Activated T-cell treated with anti-CD3 and anti-CD28 coated beads for 48 hours (primary cell): Measurements from ENCODE around the gene ZFYVE26.
"Not testable (repeated sequence)": the region's sequence is repeated elsewhere in the genome, so short reads cannot be mapped to it uniquely, and the experiment has no call there.

ENCODE experiments used
- DNase-seq: peaks from one replicate; pipeline ENCODE4 v3.0.0-alpha.2; 2020; ENCODE audit warnings: low read depth

Gene ZFYVE26

DNA sequence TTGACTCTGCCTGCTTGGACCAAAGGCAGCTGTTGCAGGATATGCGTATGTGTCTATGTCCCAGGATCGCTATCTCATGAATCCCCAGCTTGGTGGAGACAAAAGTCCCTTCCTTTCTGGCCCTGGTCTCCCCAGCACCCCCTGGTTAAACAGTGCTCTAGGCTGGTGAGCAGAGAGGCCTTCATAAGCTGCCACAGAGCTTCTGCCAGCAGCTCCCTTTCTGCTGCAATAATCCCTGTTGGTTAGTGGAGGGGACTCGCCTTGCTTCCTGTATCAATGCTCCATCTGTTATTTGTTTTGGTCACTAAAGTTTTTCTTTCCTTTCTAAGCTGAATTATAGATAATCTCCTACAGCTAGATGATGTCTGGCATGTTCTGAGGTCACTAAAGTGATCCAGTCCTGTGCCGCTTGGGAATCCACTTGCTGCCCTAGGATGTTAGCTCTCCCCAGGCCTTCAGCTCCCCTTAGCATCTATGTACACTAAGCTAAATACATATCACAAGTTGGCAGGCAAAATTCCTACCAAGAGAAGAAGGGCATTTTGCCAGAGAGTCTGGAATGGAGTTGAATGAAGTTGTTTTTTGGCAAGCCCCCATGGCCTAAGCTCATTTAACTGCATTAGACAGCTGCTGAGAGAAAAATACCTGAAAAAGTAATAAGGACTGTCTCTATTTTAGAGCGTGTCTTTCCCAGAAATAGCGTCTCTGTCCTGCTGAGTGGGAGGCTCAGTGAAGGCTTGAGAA, 66.9 kb downstream of the ZFYVE26 start:
- DNase-seq: no peak

DNA sequence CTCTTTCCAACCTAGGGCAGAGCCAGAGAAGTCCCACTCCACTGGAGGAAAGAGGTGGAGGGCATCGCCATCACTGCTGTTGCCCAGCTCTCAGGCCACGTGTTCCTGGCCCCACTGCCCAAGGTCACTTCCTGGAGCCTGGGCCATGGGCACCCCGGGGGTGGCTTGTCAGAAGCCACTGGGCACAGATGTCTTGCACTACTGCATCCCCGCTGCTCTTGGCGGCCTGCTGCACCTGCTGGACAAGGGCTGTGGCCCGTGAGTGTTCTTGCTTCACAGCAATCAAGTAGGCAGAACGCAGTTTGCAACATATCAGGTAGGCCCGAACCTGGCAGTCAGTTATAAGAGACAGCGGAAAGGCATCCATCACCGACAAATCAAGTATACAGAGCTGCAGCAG, 68.1 kb downstream of the ZFYVE26 start:
- DNase-seq: no peak

DNA sequence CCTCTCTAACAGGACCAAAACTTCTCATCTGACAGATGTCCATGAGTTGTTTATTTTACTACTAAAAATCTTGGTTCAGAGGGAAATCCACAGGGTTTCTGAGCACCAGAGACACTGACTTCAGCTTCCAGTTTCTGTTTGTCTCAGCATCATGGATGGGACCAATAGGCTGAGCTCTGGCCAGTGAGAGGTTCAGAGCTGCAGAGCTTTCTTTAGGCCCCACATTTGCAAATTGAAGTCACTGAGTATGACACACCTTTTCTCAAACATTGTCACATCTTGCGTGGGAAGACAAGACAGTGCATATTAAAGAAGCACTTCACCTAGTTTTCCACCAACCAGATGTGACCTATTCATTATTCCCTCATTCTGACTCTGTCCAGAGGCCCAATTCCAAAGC, 69.5 kb downstream of the ZFYVE26 start:
- peak; percentile 4 for DNase-seq

DNA sequence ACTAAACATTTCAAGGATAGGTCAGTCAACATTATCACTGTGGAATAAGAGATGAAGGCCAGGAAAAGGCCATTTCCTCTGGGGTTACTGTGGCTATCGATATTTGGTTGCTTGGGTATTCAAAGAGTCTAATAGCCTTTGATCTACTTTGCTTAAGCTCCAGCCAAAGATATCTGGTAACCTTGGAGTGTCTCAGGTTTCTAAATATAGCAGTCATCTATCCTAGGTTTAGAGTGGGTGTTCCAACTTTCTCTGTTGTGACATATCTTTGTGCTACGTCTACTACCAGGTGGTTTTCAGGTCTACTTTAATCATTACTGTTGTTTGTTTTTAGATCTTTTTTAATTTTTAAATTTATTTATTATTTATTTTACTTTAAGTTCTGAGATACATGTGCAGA, 72.3 kb downstream of the ZFYVE26 start:
- DNase-seq: no peak

DNA sequence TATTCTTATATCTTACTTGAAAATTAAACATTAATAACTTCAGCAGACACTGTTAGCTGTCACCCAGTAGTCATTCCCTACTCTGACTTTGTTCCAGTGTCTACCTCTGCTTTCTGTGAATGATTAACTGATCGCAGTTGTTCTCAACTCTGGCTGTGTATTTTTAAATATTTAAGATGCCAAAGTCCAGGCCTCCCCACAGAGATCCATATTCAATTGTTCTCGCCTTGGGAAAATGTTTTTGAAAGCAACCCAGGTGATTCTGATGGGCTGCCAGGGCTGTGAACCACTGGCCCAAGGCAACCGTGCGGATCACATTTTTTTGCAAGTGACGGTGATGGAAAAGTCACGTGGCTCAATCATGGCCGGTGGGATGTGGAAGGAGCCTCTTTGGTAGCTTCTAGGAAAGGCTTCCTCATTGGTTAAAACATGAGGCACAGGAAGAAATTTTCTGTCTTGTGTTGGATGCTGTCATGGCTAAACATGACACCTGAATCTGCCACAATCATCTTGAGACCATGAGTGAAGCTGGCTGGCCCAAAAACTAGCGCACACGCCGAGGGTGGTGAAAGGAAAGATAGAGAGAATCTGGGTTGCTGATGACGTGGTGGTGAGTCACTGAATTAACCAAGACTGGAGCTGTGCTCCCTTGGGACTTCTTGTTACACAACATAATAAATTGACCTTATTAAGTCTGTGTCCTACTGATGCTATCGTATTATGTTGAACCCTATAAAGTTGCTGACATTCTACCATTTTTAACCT, 77.5 kb downstream of the ZFYVE26 start:
- no peak for DNase-seq

DNA sequence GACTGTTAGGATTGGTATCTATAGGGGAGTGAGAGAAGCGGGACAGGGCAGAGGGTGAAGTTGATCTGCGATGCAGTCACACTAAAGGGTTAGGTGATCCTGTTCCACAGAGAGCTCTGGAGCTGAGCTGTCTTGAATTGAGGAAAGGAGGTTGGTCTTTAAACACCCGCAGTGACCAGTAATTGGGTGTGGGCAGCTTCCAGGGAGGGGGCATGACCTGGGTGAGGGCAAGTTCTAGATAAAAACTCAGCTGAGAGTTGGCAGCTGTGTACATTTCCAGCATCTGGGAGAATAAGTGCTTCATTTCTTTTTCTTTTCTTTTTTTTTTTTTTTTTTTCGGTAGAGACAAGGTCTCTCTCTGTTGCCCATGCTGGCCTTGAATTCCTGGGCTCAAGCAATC, 79.6 kb downstream of the ZFYVE26 start:
- DNase-seq: no peak

DNA sequence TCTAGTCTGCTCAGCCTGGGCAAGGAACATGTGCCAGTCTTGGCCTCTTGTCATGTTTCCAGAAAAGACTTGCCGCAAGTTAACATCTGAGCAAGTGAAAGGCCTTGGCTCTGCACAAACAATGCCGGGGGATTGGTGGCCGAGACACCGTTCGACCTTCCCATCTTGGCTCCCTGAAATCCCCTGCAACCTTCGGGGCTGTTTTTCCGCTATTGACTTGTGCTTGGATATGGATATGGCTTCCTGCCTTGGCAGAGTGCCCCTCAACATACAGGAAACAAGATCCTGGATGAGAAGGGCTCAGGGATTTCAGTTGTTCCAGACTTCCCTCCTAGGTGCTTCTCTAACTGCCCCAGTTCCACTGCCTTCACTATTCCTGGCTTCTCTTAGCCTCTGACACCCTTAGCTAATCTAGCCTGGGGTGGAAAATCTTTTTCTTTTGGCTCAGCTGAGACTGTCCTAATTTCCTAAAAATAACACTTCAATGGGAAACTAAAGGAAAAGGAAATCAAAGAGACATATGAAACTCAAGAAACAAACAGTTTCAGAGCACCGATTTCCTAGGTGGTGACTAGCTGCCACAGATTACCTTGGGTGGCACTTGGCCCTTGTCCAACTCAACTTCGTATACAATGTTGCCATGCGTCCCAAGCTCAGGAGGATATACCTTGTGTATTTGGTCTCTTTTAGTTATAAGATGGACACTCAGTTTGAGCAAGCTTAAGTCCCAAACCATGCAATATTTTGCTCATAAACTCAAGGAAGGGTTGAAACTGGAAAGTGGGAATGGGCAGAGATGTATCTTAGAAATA, 80.8 kb downstream of the ZFYVE26 start:
- DNase-seq: no peak

DNA sequence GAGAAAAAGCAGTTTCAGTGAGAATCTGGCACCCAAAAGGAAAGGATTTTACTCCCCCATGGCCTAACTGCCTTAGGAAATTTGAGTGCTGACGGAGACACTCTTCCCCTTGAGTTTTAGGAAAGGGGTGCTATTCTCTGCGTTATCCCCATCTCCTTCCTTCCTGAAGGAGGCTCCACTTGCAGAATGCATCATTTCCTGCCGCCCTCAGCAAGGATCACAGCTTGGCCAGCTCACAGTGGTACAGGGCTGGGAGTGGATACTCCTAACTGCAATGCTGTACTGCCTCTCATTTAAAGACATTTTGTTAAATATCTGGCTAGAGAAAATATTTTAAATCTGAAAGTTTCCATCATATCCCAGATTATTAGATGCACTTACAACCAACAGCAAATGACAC, 81.7 kb downstream of the ZFYVE26 start:
- no peak for DNase-seq

DNA sequence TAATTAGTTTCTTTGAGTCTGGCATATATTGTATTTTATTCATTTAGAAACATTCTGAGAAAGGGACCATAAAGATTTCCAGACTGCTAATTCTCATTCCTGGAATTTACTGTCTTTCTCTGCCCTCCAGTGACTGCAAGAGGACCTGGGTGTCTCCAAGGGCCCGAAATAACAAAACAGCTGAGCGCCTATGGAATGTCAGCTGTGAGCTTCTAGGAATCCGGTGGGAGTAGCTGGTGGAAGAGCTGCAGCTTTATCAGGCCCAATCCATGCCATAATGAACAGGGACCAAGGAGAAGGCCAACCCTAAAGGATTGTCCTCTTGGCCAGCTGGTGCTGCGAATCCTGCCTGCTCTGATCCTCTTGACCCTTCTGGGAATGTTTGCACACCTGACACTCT, 82.8 kb downstream of the ZFYVE26 start:
- no peak for DNase-seq

DNA sequence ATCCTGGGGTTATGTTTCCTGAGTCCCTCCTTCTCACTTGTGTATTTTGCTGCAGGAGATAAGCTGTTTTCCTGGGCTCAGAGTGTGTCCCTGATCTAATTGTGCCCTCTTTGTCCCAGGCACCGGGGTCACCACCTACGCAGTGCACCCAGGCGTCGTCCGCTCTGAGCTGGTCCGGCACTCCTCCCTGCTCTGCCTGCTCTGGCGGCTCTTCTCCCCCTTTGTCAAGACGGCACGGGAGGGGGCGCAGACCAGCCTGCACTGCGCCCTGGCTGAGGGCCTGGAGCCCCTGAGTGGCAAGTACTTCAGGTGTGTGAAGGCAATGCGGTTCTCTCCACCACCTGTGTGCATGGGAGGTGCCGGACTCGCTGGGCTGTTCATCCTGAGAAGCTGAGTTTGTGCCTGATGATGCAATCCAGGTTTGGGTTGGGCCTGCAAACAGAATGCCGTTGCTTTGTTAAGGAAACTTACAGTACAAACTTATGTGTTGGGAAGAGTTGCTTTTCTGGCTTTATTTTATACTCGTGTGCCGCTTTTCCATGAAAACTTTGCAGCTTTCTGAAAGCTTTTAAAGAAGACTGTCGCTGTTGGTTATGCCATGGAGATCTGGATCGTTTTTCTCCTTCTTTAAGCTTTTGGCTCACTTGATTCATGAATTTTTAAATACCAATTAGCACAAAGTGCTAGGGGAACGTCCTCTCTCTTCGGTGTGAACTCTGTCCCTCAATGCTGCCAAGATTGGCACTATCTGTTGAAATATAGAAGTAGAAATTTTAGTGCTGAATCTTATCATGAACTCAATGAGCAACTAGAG, 87.1 kb downstream of the ZFYVE26 start:
- no peak for DNase-seq

DNA sequence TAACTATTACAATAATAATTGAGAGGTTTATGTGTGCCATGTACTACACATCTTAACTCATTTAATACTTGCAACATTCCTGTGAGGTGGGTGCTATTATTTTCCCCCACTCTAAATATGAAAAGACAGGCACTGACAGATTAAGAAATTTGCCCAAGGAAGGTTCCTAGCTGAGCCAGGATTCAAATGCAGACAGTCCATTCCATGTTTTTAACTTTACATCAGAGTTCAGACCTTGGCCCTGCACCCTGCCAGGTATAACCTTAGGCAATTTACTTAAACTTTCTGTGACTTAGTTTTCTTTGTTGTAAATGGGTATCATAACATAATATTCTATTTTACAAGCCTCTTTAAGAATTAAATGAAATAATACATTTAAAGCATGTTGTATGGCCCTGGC, 88.1 kb downstream of the ZFYVE26 start:
- DNase-seq: no peak

DNA sequence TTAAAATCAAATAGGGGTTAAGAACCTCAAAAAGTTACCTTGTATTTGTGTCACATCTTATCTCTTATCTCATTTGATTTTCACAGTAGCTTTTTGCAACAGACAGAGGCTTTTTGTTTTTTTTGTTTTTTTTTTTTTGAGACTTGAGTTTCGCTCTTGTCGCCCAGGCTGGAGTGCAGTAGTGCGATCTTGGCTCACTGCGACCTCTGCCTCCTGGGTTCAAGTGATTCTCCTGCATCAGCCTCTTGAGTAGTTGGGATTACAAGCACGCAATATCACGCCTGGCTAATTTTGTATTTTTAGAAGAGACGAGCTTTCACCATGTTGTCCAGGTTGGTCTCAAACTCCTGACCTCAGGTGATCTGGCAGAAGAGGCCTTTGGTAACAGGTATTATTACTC, 89.0 kb downstream of the ZFYVE26 start:
- no peak for DNase-seq

DNA sequence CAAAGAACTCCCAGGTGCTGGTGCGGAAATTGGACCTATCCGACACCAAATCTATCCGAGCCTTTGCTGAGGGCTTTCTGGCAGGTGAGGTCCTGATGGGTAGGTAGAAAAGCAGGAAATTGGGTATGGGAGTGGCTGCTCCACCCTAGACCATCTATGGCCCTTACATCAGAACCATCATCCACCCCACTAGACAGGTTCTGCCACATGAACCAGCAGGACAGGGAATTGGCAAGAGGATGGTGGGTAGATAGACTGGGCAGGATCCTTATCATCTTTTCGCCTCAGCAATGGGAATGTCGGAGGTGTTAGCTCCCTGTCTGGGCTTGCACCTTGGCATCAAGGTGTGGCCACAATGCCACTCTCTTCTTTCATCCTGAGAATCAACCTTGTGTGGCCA, 91.2 kb downstream of the ZFYVE26 start:
- DNase-seq: no peak

DNA sequence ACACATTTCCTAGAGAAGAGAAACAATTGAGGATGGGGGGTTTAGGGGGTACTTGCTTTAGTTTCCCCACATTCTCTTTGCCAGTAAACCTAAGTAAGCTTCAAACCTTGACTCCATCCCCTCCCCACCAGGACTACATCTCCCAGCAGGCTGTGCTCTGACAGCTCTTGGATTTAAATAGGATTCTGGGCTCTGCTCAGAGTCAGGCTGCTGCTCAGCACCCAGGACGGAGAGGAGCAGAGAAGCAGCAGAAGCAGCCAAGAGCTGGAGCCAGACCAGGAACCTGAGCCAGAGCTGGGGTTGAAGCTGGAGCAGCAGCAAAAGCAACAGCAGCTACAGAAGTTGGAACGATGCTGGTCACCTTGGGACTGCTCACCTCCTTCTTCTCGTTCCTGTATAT, 94.1 kb downstream of the ZFYVE26 start:
- no peak for DNase-seq

DNA sequence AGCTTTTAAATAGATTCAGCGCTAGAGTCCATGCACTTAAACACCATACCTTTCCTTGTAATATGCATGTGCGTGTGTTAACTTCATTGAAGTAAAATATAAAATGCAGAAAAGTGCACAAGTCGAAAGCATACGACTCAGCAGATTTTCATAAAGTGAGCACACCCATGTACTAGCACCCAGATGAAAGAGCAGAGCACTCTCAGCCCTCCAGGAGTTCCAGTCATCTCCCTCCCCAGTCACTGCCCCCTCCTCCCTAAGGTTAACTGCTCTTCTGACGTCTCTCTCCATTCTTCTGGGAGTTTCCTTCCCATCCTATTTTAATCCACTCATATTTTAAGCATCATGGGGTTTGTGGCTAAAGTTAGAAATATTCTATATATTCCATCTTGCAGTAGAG, 94.5 kb downstream of the ZFYVE26 start:
- DNase-seq: no peak

DNA sequence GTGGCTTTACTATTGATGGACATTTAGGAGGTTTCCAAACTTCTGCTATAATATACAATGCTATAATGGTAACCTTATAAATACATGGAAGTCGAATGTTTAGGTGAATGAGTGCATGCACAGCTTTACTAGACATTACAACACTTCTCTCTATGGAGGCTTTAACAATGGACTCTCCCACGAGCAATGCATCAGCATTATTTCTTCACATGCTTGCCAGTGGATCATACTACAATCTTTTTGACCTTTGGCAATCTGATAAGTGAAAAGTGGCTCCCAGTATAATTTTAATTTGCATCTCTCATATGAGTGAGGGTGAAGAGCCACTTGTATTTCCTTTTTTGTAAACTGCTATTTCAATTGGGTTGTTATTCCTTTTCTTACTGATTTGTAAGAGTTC, 96.5 kb downstream of the ZFYVE26 start:
- no peak for DNase-seq

DNA sequence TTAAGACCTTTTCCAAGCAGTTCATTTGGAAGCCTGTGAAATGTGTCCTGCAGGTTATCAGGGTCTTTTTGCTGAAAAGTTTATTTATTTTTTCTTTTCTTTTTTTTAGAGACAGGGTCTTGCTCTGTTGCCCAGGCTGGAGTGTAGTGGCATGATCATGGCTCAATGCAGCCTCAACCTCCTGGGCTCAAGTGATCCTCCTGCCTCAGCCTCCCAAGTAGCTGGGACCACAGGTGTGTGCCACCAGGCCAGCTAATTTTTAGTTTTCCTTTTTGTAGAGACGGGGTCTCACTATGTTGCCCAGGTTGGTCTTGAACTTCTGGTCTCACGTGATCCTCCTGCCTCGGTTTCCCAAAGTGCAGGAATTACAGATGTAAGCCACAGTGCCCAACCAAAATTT, 97.0 kb downstream of the ZFYVE26 start:
- DNase-seq: not testable (repeated sequence)

DNA sequence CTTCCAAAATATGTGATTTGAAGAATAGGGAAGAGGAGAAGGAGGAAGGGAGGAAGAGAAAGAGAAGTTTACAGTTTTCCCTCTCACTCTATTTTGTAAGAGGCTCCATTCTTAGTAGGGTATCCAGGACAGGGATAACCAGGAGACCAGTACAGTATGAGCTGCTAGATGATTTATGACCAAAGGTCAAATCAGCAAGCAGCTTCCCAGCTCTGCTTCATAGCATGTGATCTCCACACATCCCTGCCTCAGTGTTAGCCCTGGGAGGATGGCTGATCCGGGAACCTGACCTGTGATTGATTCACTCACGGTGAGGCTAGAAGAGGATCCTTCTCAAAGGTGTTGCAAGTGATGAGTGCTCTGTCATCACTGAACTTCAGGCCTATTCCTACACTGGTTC, 98.1 kb downstream of the ZFYVE26 start:
- no peak for DNase-seq

DNA sequence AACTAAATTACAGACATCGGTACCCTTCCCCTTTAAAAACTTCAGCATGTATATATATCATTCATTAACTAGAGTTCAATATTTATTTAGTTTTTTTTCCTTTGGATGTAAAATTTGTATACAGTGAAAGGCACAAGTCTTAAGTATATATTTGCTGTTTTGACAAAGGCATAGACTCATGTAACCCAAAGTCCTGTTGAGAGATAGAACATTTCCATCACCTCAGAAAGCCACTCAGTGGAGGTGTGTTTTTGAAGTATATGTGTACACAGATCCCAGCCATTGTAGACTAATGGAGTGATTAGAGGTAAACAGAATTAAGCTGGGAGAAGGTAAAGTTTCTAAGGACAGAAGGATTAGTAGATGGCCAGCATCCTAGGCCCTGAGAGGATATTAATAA, 99.3 kb downstream of the ZFYVE26 start:
- no peak for DNase-seq

DNA sequence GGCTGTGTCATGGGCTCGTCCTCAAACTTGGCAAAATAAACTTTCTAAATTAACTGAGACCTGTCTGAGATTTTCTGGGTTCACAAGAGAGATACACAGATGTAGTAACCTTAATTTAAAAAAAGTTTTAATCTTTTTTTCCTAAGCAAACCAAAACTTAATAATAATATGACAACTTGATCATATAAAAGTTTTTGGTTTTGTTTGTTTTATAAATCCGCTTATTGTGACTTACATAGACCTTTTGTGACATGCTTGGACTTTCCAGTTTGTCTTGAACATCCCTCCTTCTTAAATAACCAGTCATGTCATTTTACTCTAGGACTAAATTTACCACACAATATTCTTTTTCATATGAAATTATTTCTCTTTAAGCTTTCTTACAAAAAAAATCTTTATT, 106.2 kb downstream of the ZFYVE26 start:
- DNase-seq: no peak

DNA sequence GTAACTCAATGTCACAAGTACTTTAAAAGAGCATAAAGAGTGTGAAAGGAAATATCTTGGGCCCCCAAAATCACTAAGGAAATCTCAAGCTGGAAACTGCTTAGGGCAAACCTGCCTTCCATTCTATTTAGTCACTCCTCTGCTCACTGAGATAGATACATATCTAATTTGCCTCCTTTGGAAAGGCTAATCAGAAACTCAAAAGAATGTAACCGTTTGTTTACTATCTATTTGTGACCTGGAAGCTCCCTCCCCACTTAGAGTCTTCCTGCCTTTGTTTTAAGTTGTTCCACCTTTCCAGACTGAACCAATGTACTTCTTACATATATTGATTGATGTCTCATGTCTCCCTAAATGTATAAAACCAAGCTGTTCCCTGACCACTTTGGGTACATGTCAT, 106.6 kb downstream of the ZFYVE26 start:
- DNase-seq: not testable (repeated sequence)

DNA sequence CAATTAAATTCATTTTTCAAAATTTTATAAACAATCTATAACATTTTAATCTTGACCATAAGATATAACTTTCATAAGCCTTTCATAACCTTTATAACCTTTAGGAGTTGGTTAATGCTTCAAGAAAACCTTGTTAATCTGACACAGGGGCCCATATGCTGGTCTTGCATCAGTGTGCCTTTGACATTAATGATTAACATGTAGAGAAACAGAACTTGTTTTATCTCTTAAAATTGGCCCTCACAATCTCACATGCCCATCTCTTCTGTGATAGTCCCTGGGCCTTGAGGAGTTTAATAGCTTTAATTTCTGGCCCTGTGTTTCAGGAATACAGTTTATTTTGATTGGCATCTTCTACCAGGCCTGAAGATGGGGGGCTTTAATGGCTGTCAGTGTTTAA, 107.0 kb downstream of the ZFYVE26 start:
- DNase-seq: not testable (repeated sequence)
